ENCODE results near the gene HIPK2.

The HIPK2 gene

GRCh38 chr7:139594090-139594489 is 183.7 kb downstream of the HIPK2 start:
- TF ChIP-seq EZH2 (IDR thresholded peaks at IDR 0.05; ENCODE audit: borderline replicate concordance, low read length): no peak
- no peak for TF ChIP-seq CTCF (IDR thresholded peaks at IDR 0.05; ENCODE audit: low read length)
- Histone ChIP-seq H3K4me3 (ENCODE audit: low read depth, low read length, poor library complexity, severe bottlenecking) (no peak overlapping the region), H3K79me2 (ENCODE audit: insufficient read depth, low read length) (no peaks in the 10 kb centered on the region), H3K27ac (ENCODE audit: low read depth, low read length, poor library complexity, severe bottlenecking) (no peak overlapping the region), H3K27me3 (ENCODE audit: insufficient read depth, low read length) (no peaks in the 10 kb centered on the region), H3K9me3 (ENCODE audit: low read length) (no peaks in the 10 kb centered on the region), H3K9me2 (ENCODE audit: low read depth, low read length) (no peaks in the 10 kb centered on the region), H3F3A (ENCODE audit: insufficient read depth, low read length) (no peaks in the 10 kb centered on the region), H3K4me1 (ENCODE audit: insufficient read depth, low read length, severe bottlenecking) (no peaks in the 10 kb centered on the region), H3K36me3 (ENCODE audit: insufficient read depth, low read length) (no peaks in the 10 kb centered on the region), H2AFZ (ENCODE audit: low read length) (no peak overlapping the region), H4K20me1 (ENCODE audit: insufficient read depth, low read length) (no peaks in the 10 kb centered on the region), H3K9ac (ENCODE audit: low read length) (no peak overlapping the region), H3K4me2 (ENCODE audit: low read length) (no peak overlapping the region)

GRCh38 chr7:139592801-139593461 is 184.9 kb downstream of the HIPK2 start:
- Histone ChIP-seq H3K9me2 (ENCODE audit: low read depth, low read length) (no peaks in the 10 kb centered on the region), H3K79me2 (ENCODE audit: insufficient read depth, low read length) (no peaks in the 10 kb centered on the region), H3K27ac (ENCODE audit: low read depth, low read length, poor library complexity, severe bottlenecking) (no peak overlapping the region), H3K4me2 (ENCODE audit: low read length) (no peak overlapping the region), H3K27me3 (ENCODE audit: insufficient read depth, low read length) (no peaks in the 10 kb centered on the region), H3K36me3 (ENCODE audit: insufficient read depth, low read length) (no peaks in the 10 kb centered on the region), H2AFZ (ENCODE audit: low read length) (no peak overlapping the region), H3F3A (ENCODE audit: insufficient read depth, low read length) (no peaks in the 10 kb centered on the region), H3K4me1 (ENCODE audit: insufficient read depth, low read length, severe bottlenecking) (no peaks in the 10 kb centered on the region), H3K4me3 (ENCODE audit: low read depth, low read length, poor library complexity, severe bottlenecking) (no peak overlapping the region), H3K9ac (ENCODE audit: low read length) (no peak overlapping the region), H3K9me3 (ENCODE audit: low read length) (no peaks in the 10 kb centered on the region), H4K20me1 (ENCODE audit: insufficient read depth, low read length) (no peaks in the 10 kb centered on the region)
- TF ChIP-seq CTCF (IDR thresholded peaks at IDR 0.05; ENCODE audit: low read length) (no peak), EZH2 (IDR thresholded peaks at IDR 0.05; ENCODE audit: borderline replicate concordance, low read length) (no peak)

- Histone ChIP-seq H3K27me3 (ENCODE audit: insufficient read depth, low read length) (no peaks in the 10 kb centered on the region), H2AFZ (ENCODE audit: low read length) (no peak overlapping the region), H3K79me2 (ENCODE audit: insufficient read depth, low read length) (no peaks in the 10 kb centered on the region), H3K27ac (ENCODE audit: low read depth, low read length, poor library complexity, severe bottlenecking) (no peak overlapping the region), H3K9me3 (ENCODE audit: low read length) (no peaks in the 10 kb centered on the region), H3K36me3 (ENCODE audit: insufficient read depth, low read length) (no peaks in the 10 kb centered on the region), H3K4me1 (ENCODE audit: insufficient read depth, low read length, severe bottlenecking) (no peaks in the 10 kb centered on the region), H4K20me1 (ENCODE audit: insufficient read depth, low read length) (no peaks in the 10 kb centered on the region), H3K4me3 (ENCODE audit: low read depth, low read length, poor library complexity, severe bottlenecking) (no peak overlapping the region), H3K9ac (ENCODE audit: low read length) (no peak overlapping the region), H3K9me2 (ENCODE audit: low read depth, low read length) (no peaks in the 10 kb centered on the region), H3K4me2 (ENCODE audit: low read length) (no peak overlapping the region), H3F3A (ENCODE audit: insufficient read depth, low read length) (no peaks in the 10 kb centered on the region)
- TF ChIP-seq CTCF (IDR thresholded peaks at IDR 0.05; ENCODE audit: low read length) (no peak), EZH2 (IDR thresholded peaks at IDR 0.05; ENCODE audit: borderline replicate concordance, low read length) (no peak)
Observed at GRCh38 chr7:139591550-139592195, 186.1 kb downstream of the HIPK2 start.

Data from OCI-LY1 (cell line).